Loucy (cell line): ENCODE results near the gene AMTN.

ENCODE experiments used
- CTCF ChIP-seq: fragments of 200-600 bp; sonication (generic); conservative IDR thresholded peaks from 2 replicates; pipeline ENCODE4 v1.5.1; 2014; ENCODE audit warnings: mild to moderate bottlenecking, antibody characterized with exemption, low read length
- EZH2phosphoT487 ChIP-seq: fragments of 200-600 bp; IDR thresholded peaks from 2 replicates; pipeline ENCODE4 v1.6.1; 2018; ENCODE audit warnings: antibody characterized with exemption, mild to moderate bottlenecking, moderate library complexity, borderline replicate concordance

GRCh38 chr4:70504733-70505132 is 13.6 kb upstream of the AMTN start:
- no peak for TF ChIP-seq CTCF
- TF ChIP-seq EZH2phosphoT487: no peak
